ENCODE results near the gene TMEM80. TPM values are rescaled to one million over a fixed set of nuclear protein-coding genes. Genes with fewer than 3 reads are reported as not detected.

The TMEM80 gene
- total RNA-seq, 2 experiments from 2014 or later: 21.0 to 22.0 TPM

- H3K36me3 ChIP-seq (ENCODE audit: insufficient read depth, low read length): no peaks in the 10 kb centered on the region
- intact Hi-C loops (cut with DNase I, micrococcal nuclease): loop anchor here (5.0 kb wide), 1 partner anchor 49 kb away; the partner anchor contains the start of gene SLC25A22 (in 2 of the 2)
- CTCF ChIA-PET: interaction anchor here (1.7 kb wide), 1 partner anchor 22 kb away, joined by 4 read pairs; no protein-coding TSS in a partner anchor
- H3K27me3 Mint-ChIP-seq: no peaks in the 10 kb centered on the region
- peaks cover 23% of the 10 kb centered on the region for H3K4me1 ChIP-seq (ENCODE audit: insufficient read depth, low read length)
- no peaks in the 10 kb centered on the region for H3K9me3 Mint-ChIP-seq
- ATAC-seq (ENCODE audit: poor library complexity) (peak; percentile 4), DNase-seq (peak in 1 of 14 experiments; percentile 36)
- peaks cover 18% of the 10 kb centered on the region for H3K4me1 Mint-ChIP-seq (ENCODE audit: low read depth)
- H3K27ac ChIP-seq (ENCODE audit: low read depth in 1 of 2, low read length in 2 of 2): no peak overlapping the region
- POLR2A ChIA-PET: interaction anchor here (0.8 to 3.4 kb wide), 11 partner anchors 11 to 331 kb away, joined by 3 to 14 read pairs (median 4); partner anchors contain the start of genes DEAF1, PHRF1, RPLP2 and TMEM80
- TF ChIP-seq CTCF (IDR thresholded peaks at IDR 0.05): no peak
- H3K4me3 ChIP-seq (ENCODE audit: low read length): peak overlapping the region; percentile 63
- no peaks in the 10 kb centered on the region for H3K9me3 ChIP-seq (ENCODE audit: control insufficient read depth in 1 of 2, insufficient read depth in 1 of 2, low read length in 2 of 2)
- no peaks in the 10 kb centered on the region for H3K27me3 ChIP-seq (ENCODE audit: control insufficient read depth in 1 of 2, insufficient read depth in 2 of 2, low read length in 2 of 2)
- H3K4me3 Mint-ChIP-seq: peak overlapping the region; percentile 91
- no peaks in the 10 kb centered on the region for H3K36me3 Mint-ChIP-seq (ENCODE audit: low read depth)
- peak overlapping the region; percentile 78 for H3K27ac Mint-ChIP-seq
Observed at GRCh38 chr11:748007-748359, 52.4 kb downstream of the TMEM80 start.

- Histone ChIP-seq H3K27ac (ENCODE audit: low read depth in 1 of 2, low read length in 2 of 2) (no peak overlapping the region), H3K36me3 (ENCODE audit: insufficient read depth, low read length) (no peaks in the 10 kb centered on the region), H3K27me3 (ENCODE audit: control insufficient read depth in 1 of 2, insufficient read depth in 2 of 2, low read length in 2 of 2) (no peaks in the 10 kb centered on the region), H3K4me3 (ENCODE audit: low read length) (no peak overlapping the region), H3K4me1 (ENCODE audit: insufficient read depth, low read length) (peaks cover 23% of the 10 kb centered on the region), H3K9me3 (ENCODE audit: control insufficient read depth in 1 of 2, insufficient read depth in 1 of 2, low read length in 2 of 2) (no peaks in the 10 kb centered on the region)
- Mint-ChIP-seq H3K4me1 (ENCODE audit: low read depth) (peaks cover 18% of the 10 kb centered on the region), H3K36me3 (ENCODE audit: low read depth) (no peaks in the 10 kb centered on the region), H3K27ac (no peak overlapping the region), H3K9me3 (no peaks in the 10 kb centered on the region), H3K27me3 (no peaks in the 10 kb centered on the region), H3K4me3 (peak overlapping the region; percentile 72)
- ATAC-seq (ENCODE audit: poor library complexity) (no peak), DNase-seq (no peak)
- ChIA-PET CTCF (interaction anchor here (0.7 kb wide), 1 partner anchor 195 kb away, joined by 3 read pairs; no protein-coding TSS in a partner anchor), POLR2A (no interaction called here)
- intact Hi-C loops (cut with DNase I, micrococcal nuclease): loop anchor here (5.0 kb wide), 1 partner anchor 48 kb away; the partner anchor contains the start of gene SLC25A22 (in 2 of the 2)
- TF ChIP-seq CTCF (IDR thresholded peaks at IDR 0.05): no peak
Observed at GRCh38 chr11:749731-750130, 54.1 kb downstream of the TMEM80 start.

Other genes starting within 250 kb of the TMEM80 start
- gene PTDSS2, start 245.5 kb upstream of the TMEM80 start, total RNA-seq: 10 to 100 TPM; 15.2 to 18.4 TPM
- gene RNH1, start 188.6 kb upstream of the TMEM80 start, total RNA-seq: 100 to 1,000 TPM; 131 to 132 TPM
- 10 to 100 TPM; 23.7 to 23.9 TPM for gene HRAS, start 160.2 kb upstream of the TMEM80 start, total RNA-seq
- gene LRRC56, start 158.3 kb upstream of the TMEM80 start, total RNA-seq: 1 to 10 TPM; 2.4 TPM
- 10 to 100 TPM in 1 of 2 experiments, 1 to 10 TPM in 1; 8.2 to 10.3 TPM for gene LMNTD2, start 135.1 kb upstream of the TMEM80 start, total RNA-seq
- gene RASSF7, start 134.8 kb upstream of the TMEM80 start, total RNA-seq: 10 to 100 TPM; 14.1 to 15.7 TPM
- gene PHRF1, start 119.3 kb upstream of the TMEM80 start, total RNA-seq: 10 to 100 TPM; 37.1 to 37.6 TPM
- 10 to 100 TPM; 36.5 to 37.7 TPM for gene IRF7, start 79.9 kb upstream of the TMEM80 start, total RNA-seq
- not detected for gene CDHR5, start 70.9 kb upstream of the TMEM80 start, total RNA-seq
- not detected for gene SCT, start 68.6 kb upstream of the TMEM80 start, total RNA-seq
- under 1 TPM; 0.70 to 0.82 TPM for gene DRD4, start 58.5 kb upstream of the TMEM80 start, total RNA-seq
- gene DEAF1, start 594 bp upstream of the TMEM80 start, total RNA-seq: 10 to 100 TPM; 68.4 to 79.6 TPM
- gene EPS8L2, start 10.4 kb downstream of the TMEM80 start, total RNA-seq: 1 to 10 TPM; 3.5 to 4.0 TPM
- gene TALDO1, start 51.6 kb downstream of the TMEM80 start, total RNA-seq: 10 to 100 TPM; 26.2 to 27.7 TPM
- gene GATD1, start 81.7 kb downstream of the TMEM80 start, total RNA-seq: 10 to 100 TPM; 14.7 to 16.1 TPM
- gene CEND1, start 94.3 kb downstream of the TMEM80 start, total RNA-seq: not detected
- gene SLC25A22, start 102.5 kb downstream of the TMEM80 start, total RNA-seq: 10 to 100 TPM in 1 of 2 experiments, 1 to 10 TPM in 1; 9.1 to 11.1 TPM
- gene PIDD1, start 109.4 kb downstream of the TMEM80 start, total RNA-seq: 10 to 100 TPM; 32.6 to 33.0 TPM
- 1,000 to 10,000 TPM; 5,234 to 5,390 TPM for gene RPLP2, start 114.2 kb downstream of the TMEM80 start, total RNA-seq
- 100 to 1,000 TPM; 202 to 220 TPM for gene PNPLA2, start 123.1 kb downstream of the TMEM80 start, total RNA-seq
- gene CRACR2B, start 132.1 kb downstream of the TMEM80 start, total RNA-seq: under 1 TPM in 1 of 2 experiments, not detected in 1; 0.33 TPM
- 10 to 100 TPM; 20.2 to 20.8 TPM for gene CD151, start 137.1 kb downstream of the TMEM80 start, total RNA-seq
- gene POLR2L, start 146.7 kb downstream of the TMEM80 start, total RNA-seq: 10 to 100 TPM; 19.6 to 19.8 TPM
- 1 to 10 TPM; 1.6 to 2.0 TPM for gene TSPAN4, start 147.0 kb downstream of the TMEM80 start, total RNA-seq
- 10 to 100 TPM; 17.1 to 22.8 TPM for gene CHID1, start 215.0 kb downstream of the TMEM80 start, total RNA-seq
- gene AP2A2, start 230.1 kb downstream of the TMEM80 start, total RNA-seq: 10 to 100 TPM; 45.9 to 46.6 TPM